HepG2 (cell line): ENCODE measurements around the gene UBXN1. TPM values are rescaled to one million over a fixed set of nuclear protein-coding genes. Genes with fewer than 3 reads are reported as not detected.

Experiments
- CCDC6 ChIP-seq: sonication (generic); formaldehyde crosslinking; IDR thresholded peaks from 2 replicates; pipeline ENCODE4 v1.8.1; 2022; ENCODE audit warnings: mild to moderate bottlenecking, missing genetic modification reagents, moderate library complexity
- ELF4 ChIP-seq: sonication (generic); formaldehyde crosslinking; IDR thresholded peaks from 2 replicates; pipeline ENCODE4 v1.5.0; 2020; ENCODE audit warnings: missing genetic modification reagents, mild to moderate bottlenecking, moderate library complexity, borderline replicate concordance
- GABPA ChIP-seq, 2 experiments: IDR thresholded peaks; 2 replicates each; pipeline ENCODE4 v1.6.1; 2011 to 2016; ENCODE audit warnings: low read depth in 2 of 2, low read length in 1 of 2, missing biosample characterization in 1 of 2, missing genetic modification characterization in 1 of 2
- HMG20A ChIP-seq: IDR thresholded peaks from 2 replicates; pipeline ENCODE4 v1.6.1; 2016; ENCODE audit warnings: borderline replicate concordance
- HMG20B ChIP-seq: conservative IDR thresholded peaks from 2 replicates; pipeline ENCODE4 v1.6.1; 2016; ENCODE audit warnings: missing genetic modification reagents, missing compliant biosample characterization
- REL ChIP-seq: sonication (generic); formaldehyde crosslinking; conservative IDR thresholded peaks from 2 replicates; pipeline ENCODE4 v1.8.0; 2022; ENCODE audit warnings: mild to moderate bottlenecking, missing genetic modification reagents, moderate library complexity
- RERE ChIP-seq: IDR thresholded peaks from 2 replicates; pipeline ENCODE4 v1.6.1; 2016; ENCODE audit warnings: low read depth, missing genetic modification reagents, missing compliant biosample characterization
- SNAI1 ChIP-seq: sonication (generic); formaldehyde crosslinking; IDR thresholded peaks from 2 replicates; pipeline ENCODE4 v1.5.0; 2020; ENCODE audit warnings: mild to moderate bottlenecking, missing genetic modification reagents, borderline replicate concordance
- TOPORS ChIP-seq: sonication (generic); formaldehyde crosslinking; IDR thresholded peaks from 2 replicates; pipeline ENCODE4 v1.8.0; 2023; ENCODE audit warnings: mild to moderate bottlenecking, missing genetic modification reagents
- ZBTB2 ChIP-seq: sonication (generic); formaldehyde crosslinking; IDR thresholded peaks from 2 replicates; pipeline ENCODE4 v1.8.0; 2022; ENCODE audit warnings: low read depth, missing genetic modification reagents
- ZMAT3 ChIP-seq: sonication (generic); formaldehyde crosslinking; conservative IDR thresholded peaks from 2 replicates; pipeline ENCODE4 v1.7.0; 2021; ENCODE audit warnings: missing genetic modification reagents
- ZNF12 ChIP-seq: sonication (generic); formaldehyde crosslinking; IDR thresholded peaks from 2 replicates; pipeline ENCODE4 v1.5.0; 2020; ENCODE audit warnings: missing genetic modification reagents
- ZNF333 ChIP-seq: sonication (generic); formaldehyde crosslinking; IDR thresholded peaks from 2 replicates; pipeline ENCODE4 v1.4.0; 2020; ENCODE audit warnings: mild to moderate bottlenecking, missing genetic modification reagents, borderline replicate concordance
- ZNF350 ChIP-seq: sonication (generic); formaldehyde crosslinking; IDR thresholded peaks from 2 replicates; pipeline ENCODE4 v1.4.0; 2020; ENCODE audit warnings: mild to moderate bottlenecking, low read depth, missing genetic modification reagents, borderline replicate concordance
- ZNF577 ChIP-seq: sonication (generic); formaldehyde crosslinking; IDR thresholded peaks from 2 replicates; pipeline ENCODE4 v1.4.0; 2020; ENCODE audit warnings: mild to moderate bottlenecking, low read depth, missing genetic modification reagents, borderline replicate concordance
- ZNF597 ChIP-seq: sonication (generic); formaldehyde crosslinking; IDR thresholded peaks from 2 replicates; pipeline ENCODE4 v1.5.0; 2020; ENCODE audit warnings: missing genetic modification reagents
- ZNF703 ChIP-seq: sonication (generic); formaldehyde crosslinking; IDR thresholded peaks from 2 replicates; pipeline ENCODE4 v1.5.1; 2020; ENCODE audit warnings: missing genetic modification reagents, mild to moderate bottlenecking, moderate library complexity, borderline replicate concordance
- ZNF83 ChIP-seq: sonication (generic); formaldehyde crosslinking; IDR thresholded peaks from 2 replicates; pipeline ENCODE4 v1.4.0; 2020; ENCODE audit warnings: missing genetic modification reagents, mild to moderate bottlenecking, borderline replicate concordance
- ZUFSP ChIP-seq: sonication (generic); formaldehyde crosslinking; IDR thresholded peaks from 2 replicates; pipeline ENCODE4 v1.9.0; 2021; ENCODE audit warnings: missing genetic modification reagents, mild to moderate bottlenecking, borderline replicate concordance
- polyA plus RNA-seq, 8 experiments: library from polyadenylated mRNA; depleted of rRNA in 3 of 8; stranded (reverse) in 7 of 8; unstranded in 1 of 8; fragments of >200 nt; fragmentation: Illumina TruSeq in 4 of 8; extraction: Trizol in 4 of 8; gene quantifications; 2 replicates each; pipeline versions ENCODE4 v1.2.1 to v1.2.3, GENCODE V29; 2011 to 2016; ENCODE audit warnings: low read depth in 4 of 8, missing spikeins in 1 of 8, mixed read lengths in 1 of 8; ENCODE audit not compliant: insufficient read depth in 1 of 8
- total RNA-seq, 5 experiments: library from RNA; depleted of rRNA; stranded (reverse); fragments of >200 nt; fragmentation: Illumina TruSeq; extraction: Trizol; gene quantifications; 2 replicates each; pipeline ENCODE4 v1.2.3, GENCODE V29; 2016; ENCODE audit warnings: low read depth in 1 of 5

The UBXN1 gene
- total and polyA plus RNA-seq, 2 of the 13 experiments (the other 11 are each of a cell fraction or from before 2014, with no cell fraction given): 47.5 to 52.4 TPM

GRCh38 chr11:62665075-62665598 is 13.7 kb downstream of the UBXN1 start, which contains the start of the genes C11orf98 and CSKMT (continued):
- TF ChIP-seq RERE (no peak; the same call in 1 of the 2 replicates), HMG20A (CRISPR knock-in tag) (no peak), CCDC6 (CRISPR knock-in tag) (no peak), ZNF83 (CRISPR knock-in tag) (no peak; the same call in 1 of the 2 replicates), GABPA (IDR thresholded peaks at IDR 0.05; ENCODE audit: low read depth, low read length) (peak; percentile 59), GABPA (CRISPR knock-in tag; IDR thresholded peaks at IDR 0.05; ENCODE audit: low read depth) (peak; percentile 88), ZNF350 (peak; percentile 88), ZMAT3 (CRISPR knock-in tag) (peak; percentile 46), SNAI1 (CRISPR knock-in tag) (peak; percentile 73; the same call in 1 of the 2 replicates), REL (CRISPR knock-in tag) (0 out of 2 replicates have a peak, but pooled peaks have one; percentile 36), ELF4 (CRISPR knock-in tag) (no peak), ZNF577 (CRISPR knock-in tag) (no peak), HMG20B (CRISPR knock-in tag) (no peak), ZNF333 (CRISPR knock-in tag) (peak; percentile 62; the same call in 1 of the 2 replicates), ZBTB2 (CRISPR knock-in tag) (no peak), ZNF703 (CRISPR knock-in tag) (0 out of 2 replicates have a peak, but pooled peaks have one; percentile 19), ZNF12 (peak; percentile 43; the same call in 1 of the 2 replicates), TOPORS (CRISPR knock-in tag) (peak; percentile 74; the same call in 1 of the 2 replicates), ZNF597 (CRISPR knock-in tag) (no peak), ZUFSP (CRISPR knock-in tag) (no peak)
